CD8-positive, alpha-beta memory T cell (primary cell): ENCODE measurements around the gene CNOT4. TPM values are rescaled to one million over a fixed set of nuclear protein-coding genes. Genes with fewer than 3 reads are reported as not detected.

ENCODE experiments used
- CTCF ChIA-PET: fragments of 350-600 bp; sonication (Branson Sonifier 250); formaldehyde crosslinking; loops from one replicate; lab custom pipeline; 2021; ENCODE audit warnings: antibody characterized with exemption; lab: Charles Lee
- POLR2A ChIA-PET: fragments of 350-600 bp; sonication (Branson Sonifier 250); formaldehyde crosslinking; loops from one replicate; lab custom pipeline; 2021; ENCODE audit warnings: antibody characterized with exemption; lab: Charles Lee
- DNase-seq, 5 donors: peaks; one replicate each; pipeline versions ENCODE4 v3.0.0 to v3.0.0-alpha.2; 2020 to 2022; ENCODE audit warnings: mixed read lengths in 1 of 5
- H3K27ac ChIP-seq: one replicate; pipeline ENCODE4 v1.7.0; 2013; ENCODE audit warnings: low read depth, mild to moderate bottlenecking, low read length, moderate library complexity
- H3K27me3 ChIP-seq: 2 replicates; pipeline ENCODE4 v1.7.0; 2013; ENCODE audit warnings: low read length, mild to moderate bottlenecking; ENCODE audit not compliant: insufficient read depth, poor library complexity, severe bottlenecking
- H3K36me3 ChIP-seq: 2 replicates; pipeline ENCODE4 v1.7.0; 2013; ENCODE audit warnings: mild to moderate bottlenecking, low read length, moderate library complexity; ENCODE audit not compliant: insufficient read depth
- H3K4me1 ChIP-seq: 2 replicates; pipeline ENCODE4 v1.7.0; 2013; ENCODE audit warnings: mild to moderate bottlenecking, low read length, moderate library complexity; ENCODE audit not compliant: insufficient read depth
- H3K4me3 ChIP-seq: 2 replicates; pipeline ENCODE4 v1.7.0; 2013; ENCODE audit warnings: mild to moderate bottlenecking, low read length
- H3K9me3 ChIP-seq: 2 replicates; pipeline ENCODE4 v1.7.0; 2013; ENCODE audit warnings: mild to moderate bottlenecking, low read length
- H3K27ac Mint-ChIP-seq, 8 donors: one replicate each; pipeline ENCODE4 v1.8.0; 2020 to 2021; ENCODE audit warnings: mixed read lengths in 8 of 8, mild to moderate bottlenecking in 6 of 8, inconsistent platforms in 3 of 8, moderate library complexity in 3 of 8
- H3K27me3 Mint-ChIP-seq, 2 donors: one replicate each; pipeline ENCODE4 v1.8.0; 2020 to 2021; ENCODE audit warnings: mixed read lengths in 2 of 2, mild to moderate bottlenecking in 1 of 2, moderate library complexity in 1 of 2
- H3K36me3 Mint-ChIP-seq, 3 donors: one replicate each; pipeline ENCODE4 v1.8.0; 2020 to 2021; ENCODE audit warnings: mixed read lengths in 3 of 3, inconsistent platforms in 1 of 3, mild to moderate bottlenecking in 1 of 3
- H3K4me1 Mint-ChIP-seq, 3 donors: one replicate each; pipeline ENCODE4 v1.8.0; 2020 to 2021; ENCODE audit warnings: mixed read lengths in 3 of 3, inconsistent platforms in 1 of 3, mild to moderate bottlenecking in 1 of 3
- H3K4me3 Mint-ChIP-seq, 7 donors: one replicate each; pipeline ENCODE4 v1.8.0; 2020 to 2021; ENCODE audit warnings: mixed read lengths in 7 of 7, mild to moderate bottlenecking in 6 of 7, moderate library complexity in 4 of 7, inconsistent platforms in 2 of 7
- H3K9me3 Mint-ChIP-seq, 5 donors: one replicate each; pipeline ENCODE4 v1.8.0; 2020 to 2022; ENCODE audit warnings: mixed read lengths in 5 of 5, mild to moderate bottlenecking in 3 of 5, moderate library complexity in 2 of 5, inconsistent platforms in 1 of 5
- polyA plus RNA-seq: library from polyadenylated mRNA; unstranded; fragments of 300-500 nt; fragmentation: Illumina TruSeq; gene quantifications from one replicate; pipeline ENCODE4 v1.2.3, GENCODE V29; 2021
- total RNA-seq, 2 experiments: library from RNA; stranded (reverse); gene quantifications; one replicate each; pipeline ENCODE4 v1.2.3, GENCODE V29; 2021

CNOT4 gene
- total RNA-seq (10 to 100 TPM; 21.5 to 21.8 TPM), polyA plus RNA-seq (19.3 TPM)

GRCh38 chr7:135509839-135510591, at the start of gene CNOT4:
TSS of gene CNOT4 (minus strand) at chr7:135510102. CDS start at chr7:135438331, 71,771 bp downstream.
- no peaks in the 10 kb centered on the region for H3K27me3 ChIP-seq
- Mint-ChIP-seq H3K4me3 (no peak within 1 kb of the TSS), H3K9me3 (no peaks in the 10 kb centered on the region), H3K27ac (no peak within 1 kb of the TSS), H3K4me1 (peaks cover 9 to 20% (median 11%) of the 10 kb centered on the region in 3 donors), H3K36me3 (peaks cover 0 to 7% (median 0%) of the 10 kb centered on the region in 3 donors), H3K27me3 (no peaks in the 10 kb centered on the region)
- peak; percentile 93 to 97 (median 96) for DNase-seq
- no peaks in the 10 kb centered on the region for H3K36me3 ChIP-seq
- H3K9me3 ChIP-seq: no peaks in the 10 kb centered on the region
- H3K27ac ChIP-seq: peak within 1 kb of the TSS; percentile 89
- POLR2A ChIA-PET: interaction anchor here (0.6 to 1.0 kb wide), 2 partner anchors 11 to 49 kb away, joined by 3 to 4 read pairs; no protein-coding TSS in a partner anchor
- H3K4me3 ChIP-seq: peak within 1 kb of the TSS; percentile 85
- CTCF ChIA-PET: interaction anchor here (1.7 kb wide), 1 partner anchor 135 kb away, joined by 5 read pairs; no protein-coding TSS in a partner anchor
- H3K4me1 ChIP-seq: peaks cover 28% of the 10 kb centered on the region

GRCh38 chr7:135558881-135559280, 49.0 kb upstream of the CNOT4 start:
- Histone ChIP-seq H3K4me1 (peaks cover 10% of the 10 kb centered on the region), H3K27me3 (no peaks in the 10 kb centered on the region), H3K4me3 (peak overlapping the region; percentile 91), H3K27ac (peak overlapping the region; percentile 92), H3K9me3 (no peaks in the 10 kb centered on the region), H3K36me3 (no peaks in the 10 kb centered on the region)
- no peak overlapping the region for H3K4me3 Mint-ChIP-seq
- CTCF ChIA-PET: interaction anchor here (1.0 to 1.3 kb wide), 3 partner anchors 12 to 284 kb away, joined by 3 read pairs; no protein-coding TSS in a partner anchor
- H3K36me3 Mint-ChIP-seq: peaks cover 0 to 13% (median 3%) of the 10 kb centered on the region in 3 donors
- POLR2A ChIA-PET: interaction anchor here (0.6 to 1.1 kb wide), 2 partner anchors 49 to 104 kb away, joined by 3 to 4 read pairs; partner anchors contain the start of genes CNOT4 and STMP1
- peaks cover 0 to 5% of the 10 kb centered on the region in 2 donors for H3K27me3 Mint-ChIP-seq
- no peaks in the 10 kb centered on the region for H3K9me3 Mint-ChIP-seq
- DNase-seq: no peak
- peaks cover 14 to 30% (median 27%) of the 10 kb centered on the region in 3 donors for H3K4me1 Mint-ChIP-seq
- H3K27ac Mint-ChIP-seq: no peak overlapping the region

GRCh38 chr7:135558337-135558767, 48.5 kb upstream of the CNOT4 start:
- peaks cover 0 to 11% (median 3%) of the 10 kb centered on the region in 3 donors for H3K36me3 Mint-ChIP-seq
- peaks cover 0 to 5% of the 10 kb centered on the region in 2 donors for H3K27me3 Mint-ChIP-seq
- Histone ChIP-seq H3K27ac (peak overlapping the region; percentile 92), H3K36me3 (no peaks in the 10 kb centered on the region), H3K4me1 (peaks cover 10% of the 10 kb centered on the region), H3K27me3 (no peaks in the 10 kb centered on the region), H3K9me3 (no peaks in the 10 kb centered on the region), H3K4me3 (peak overlapping the region; percentile 91)
- peaks cover 14 to 25% (median 23%) of the 10 kb centered on the region in 3 donors for H3K4me1 Mint-ChIP-seq
- no peak overlapping the region for H3K27ac Mint-ChIP-seq
- H3K9me3 Mint-ChIP-seq: no peaks in the 10 kb centered on the region
- no peak overlapping the region for H3K4me3 Mint-ChIP-seq
- ChIA-PET CTCF (interaction anchor here (1.0 to 1.3 kb wide), 5 partner anchors 13 to 283 kb away, joined by 3 to 7 read pairs (median 3); no protein-coding TSS in a partner anchor), POLR2A (interaction anchor here (0.6 to 1.1 kb wide), 2 partner anchors 49 to 104 kb away, joined by 3 to 4 read pairs; partner anchors contain the start of genes CNOT4 and STMP1)
- DNase-seq: peak; percentile 51 to 75 (median 66)

- POLR2A ChIA-PET: interaction anchor here (1.1 kb wide), 1 partner anchor 105 kb away, joined by 4 read pairs; the partner anchor contains the start of gene STMP1
- peak within 1 kb of the TSS in 3 of 8 donors; percentile 29 to 77 (median 51) for H3K27ac Mint-ChIP-seq
- CTCF ChIA-PET: interaction anchor here (1.1 to 1.3 kb wide), 4 partner anchors 14 to 277 kb away, joined by 3 to 7 read pairs (median 3); no protein-coding TSS in a partner anchor
Measured at GRCh38 chr7:135557455-135558336, 47.8 kb upstream of the CNOT4 start, which contains the start of gene NUP205. TSS of gene NUP205 (plus strand) at chr7:135557917. CDS start at chr7:135557945, 28 bp downstream.

GRCh38 chr7:135553346-135553745, 43.4 kb upstream of the CNOT4 start:
- Histone ChIP-seq H3K36me3 (no peaks in the 10 kb centered on the region), H3K4me1 (no peaks in the 10 kb centered on the region), H3K27ac (no peak overlapping the region), H3K4me3 (no peak overlapping the region), H3K27me3 (no peaks in the 10 kb centered on the region), H3K9me3 (no peaks in the 10 kb centered on the region)
- no peak for DNase-seq
- ChIA-PET POLR2A (no interaction called here), CTCF (no interaction called here)
- H3K27me3 Mint-ChIP-seq: peaks cover under 1 to 18% of the 10 kb centered on the region in 2 donors
- no peak overlapping the region for H3K27ac Mint-ChIP-seq
- H3K4me3 Mint-ChIP-seq: no peak overlapping the region
- H3K4me1 Mint-ChIP-seq: no peaks in the 10 kb centered on the region
- H3K36me3 Mint-ChIP-seq: no peaks in the 10 kb centered on the region
- H3K9me3 Mint-ChIP-seq: no peaks in the 10 kb centered on the region

More at GRCh38 chr7:135557455-135558336, 47.8 kb upstream of the CNOT4 start, which contains the start of gene NUP205:
- Mint-ChIP-seq H3K9me3 (no peaks in the 10 kb centered on the region), H3K4me1 (peaks cover 14 to 19% (median 17%) of the 10 kb centered on the region in 3 donors), H3K36me3 (peaks cover 0 to 9% (median under 1%) of the 10 kb centered on the region in 3 donors), H3K27me3 (peaks cover 0 to 5% of the 10 kb centered on the region in 2 donors), H3K4me3 (peak within 1 kb of the TSS in 4 of 7 donors; percentile 35 to 62 (median 62))
- DNase-seq: peak; percentile 54 to 91 (median 82)
- Histone ChIP-seq H3K9me3 (no peaks in the 10 kb centered on the region), H3K27ac (peak within 1 kb of the TSS; percentile 92), H3K36me3 (no peaks in the 10 kb centered on the region), H3K4me3 (peak within 1 kb of the TSS; percentile 91), H3K27me3 (no peaks in the 10 kb centered on the region), H3K4me1 (peaks cover 10% of the 10 kb centered on the region)

GRCh38 chr7:135552148-135552547, 42.2 kb upstream of the CNOT4 start:
- CTCF ChIA-PET: no interaction called here
- Mint-ChIP-seq H3K4me1 (no peaks in the 10 kb centered on the region), H3K9me3 (no peaks in the 10 kb centered on the region), H3K27ac (no peak overlapping the region), H3K27me3 (peaks cover 4 to 26% of the 10 kb centered on the region in 2 donors), H3K4me3 (no peak overlapping the region), H3K36me3 (no peaks in the 10 kb centered on the region)
- no peaks in the 10 kb centered on the region for H3K27me3 ChIP-seq
- POLR2A ChIA-PET: no interaction called here
- no peak for DNase-seq
- H3K27ac ChIP-seq: no peak overlapping the region
- no peaks in the 10 kb centered on the region for H3K36me3 ChIP-seq
- no peaks in the 10 kb centered on the region for H3K9me3 ChIP-seq
- H3K4me1 ChIP-seq: no peaks in the 10 kb centered on the region
- no peak overlapping the region for H3K4me3 ChIP-seq

GRCh38 chr7:135550196-135550595, 40.3 kb upstream of the CNOT4 start:
- no peaks in the 10 kb centered on the region for H3K36me3 Mint-ChIP-seq
- peaks cover 6 to 23% of the 10 kb centered on the region in 2 donors for H3K27me3 Mint-ChIP-seq
- Histone ChIP-seq H3K27me3 (no peaks in the 10 kb centered on the region), H3K9me3 (no peaks in the 10 kb centered on the region), H3K4me3 (no peak overlapping the region), H3K4me1 (no peaks in the 10 kb centered on the region), H3K27ac (no peak overlapping the region), H3K36me3 (no peaks in the 10 kb centered on the region)
- CTCF ChIA-PET: no interaction called here
- no peak overlapping the region for H3K4me3 Mint-ChIP-seq
- H3K27ac Mint-ChIP-seq: no peak overlapping the region
- POLR2A ChIA-PET: interaction anchor here (0.5 kb wide), 1 partner anchor 9 kb away, joined by 4 read pairs; no protein-coding TSS in a partner anchor
- H3K4me1 Mint-ChIP-seq: no peaks in the 10 kb centered on the region
- DNase-seq: no peak
- H3K9me3 Mint-ChIP-seq: no peaks in the 10 kb centered on the region
